K562 (cell line): ENCODE results near the gene GATM. TPM values are rescaled to one million over a fixed set of nuclear protein-coding genes. Genes with fewer than 3 reads are reported as not detected.

Experiments
- CBX1 ChIP-seq: sonication (generic); IDR thresholded peaks from 2 replicates; pipeline ENCODE4 v1.6.1; 2016; ENCODE audit warnings: antibody characterized with exemption, low read depth, mild to moderate bottlenecking
- CEBPG ChIP-seq, 3 experiments: fragments of 200-800 bp in 1 of 3; sonication (Bioruptor generic) in 1 of 3; sonication (generic) in 1 of 3; formaldehyde crosslinking in 1 of 3; IDR thresholded peaks in 2 of 3; conservative IDR thresholded peaks in 1 of 3; 2 replicates each; pipeline versions ENCODE4 v1.6.1 to v1.8.0; 2016 to 2022; ENCODE audit warnings: missing compliant biosample characterization in 2 of 3, missing genetic modification characterization in 2 of 3, mild to moderate bottlenecking in 1 of 3, missing genetic modification reagents in 1 of 3
- ELF2 ChIP-seq: fragments of 250-450 bp; sonication (Bioruptor Pico); IDR thresholded peaks from 2 replicates; pipeline ENCODE4 v1.5.0; 2021; ENCODE audit warnings: mild to moderate bottlenecking
- EP300 ChIP-seq: IDR thresholded peaks from 2 replicates; pipeline ENCODE4 v1.6.1; 2012; ENCODE audit warnings: low read length, improper control_type of control experiment
- L3MBTL2 ChIP-seq: fragments of 450-650 bp; IDR thresholded peaks from 2 replicates; pipeline ENCODE4 v1.6.1; 2016; ENCODE audit warnings: mild to moderate bottlenecking, moderate library complexity
- LCOR ChIP-seq: sonication (generic); formaldehyde crosslinking; IDR thresholded peaks from 2 replicates; pipeline ENCODE4 v1.8.0; 2022; ENCODE audit warnings: mild to moderate bottlenecking, missing genetic modification reagents
- PHTF2 ChIP-seq: fragments of 250-450 bp; sonication (Bioruptor Pico); IDR thresholded peaks from 2 replicates; pipeline ENCODE4 v1.5.0; 2021; ENCODE audit warnings: mild to moderate bottlenecking
- POLR2H ChIP-seq: IDR thresholded peaks from 2 replicates; pipeline ENCODE4 v1.6.1; 2016; ENCODE audit warnings: missing genetic modification characterization, low read depth, mild to moderate bottlenecking, control low read depth, missing compliant biosample characterization, moderate library complexity
- SUPT5H ChIP-seq: fragments of 450-650 bp; IDR thresholded peaks from 2 replicates; pipeline ENCODE4 v1.6.1; 2016
- TAF7 ChIP-seq: fragments of 450-650 bp; IDR thresholded peaks from 2 replicates; pipeline ENCODE4 v1.6.1; 2016; ENCODE audit warnings: missing genetic modification characterization, missing compliant biosample characterization
- polyA plus RNA-seq, 8 experiments: library from polyadenylated mRNA; depleted of rRNA in 4 of 8; stranded (reverse) in 5 of 8; unstranded in 3 of 8; fragments of >200 nt; fragmentation: Nextera tagmentation in 2 of 8; fragmentation: Illumina TruSeq in 1 of 8; extraction: Ambion mirVana in 2 of 8; extraction: Trizol in 1 of 8; gene quantifications; 2 replicates each; pipeline versions ENCODE4 v1.2.1 to v1.2.3, GENCODE V29; 2011 to 2014; ENCODE audit warnings: inconsistent platforms in 1 of 8, missing spikeins in 1 of 8
- total RNA-seq, 7 experiments: library from RNA; depleted of rRNA in 6 of 7; stranded (reverse); fragments of >200 nt in 6 of 7; fragmentation: Illumina TruSeq in 2 of 7; extraction: Trizol in 2 of 7; gene quantifications; 2 replicates each; pipeline versions ENCODE4 v1.2.1 to v1.2.3, GENCODE V29; 2011 to 2021; ENCODE audit warnings: low replicate concordance in 1 of 7
- TF ChIP-seq, protein P1 (sequence below), 2 experiments: fragments of 450-650 bp; IDR thresholded peaks; 2 replicates each; pipeline ENCODE4 v1.6.1; 2018; ENCODE audit warnings: mild to moderate bottlenecking in 2 of 2, low read depth in 1 of 2; ENCODE audit not compliant: partially characterized antibody in 2 of 2
- TF ChIP-seq, protein P2 (sequence below): fragments of 250-450 bp; sonication (Bioruptor Pico); IDR thresholded peaks from 2 replicates; pipeline ENCODE4 v1.5.0; 2022; ENCODE audit warnings: mild to moderate bottlenecking
- TF ChIP-seq, protein P3 (sequence below): fragments of 250-450 bp; sonication (Bioruptor Pico); IDR thresholded peaks from 2 replicates; pipeline ENCODE4 v1.4.0; 2020; ENCODE audit warnings: mild to moderate bottlenecking, moderate library complexity

Gene GATM
- total and polyA plus RNA-seq, 9 of the 15 experiments (the other 6 are each of a cell fraction or from before 2014, with no cell fraction given): 0.11 to 1.1 (median 0.65) TPM

DNA sequence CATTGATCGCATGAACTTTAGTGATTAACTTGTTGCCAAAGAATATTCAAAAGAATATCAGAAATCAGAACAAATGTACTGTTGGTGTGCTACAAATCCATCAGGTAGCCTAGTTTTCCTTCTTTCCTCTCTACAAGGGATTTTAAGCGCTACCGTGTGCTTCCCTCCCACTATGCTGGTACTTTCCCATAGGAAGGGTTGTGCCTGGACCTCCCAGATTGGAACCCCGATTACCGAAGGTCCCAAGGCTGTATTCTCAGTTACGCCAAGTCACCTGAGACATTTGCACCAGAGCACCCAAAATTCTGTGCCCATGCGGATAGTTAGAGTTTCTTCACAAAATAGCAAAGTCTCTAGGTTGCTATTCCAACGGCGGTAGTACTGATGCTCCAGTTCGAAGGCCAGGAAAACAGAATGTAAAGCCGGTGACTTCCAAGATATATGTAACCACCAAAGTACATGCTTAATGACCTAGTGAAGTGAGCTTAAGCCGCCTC, 23.4 kb upstream of the GATM start (continued):
- TF ChIP-seq, protein P1, sequence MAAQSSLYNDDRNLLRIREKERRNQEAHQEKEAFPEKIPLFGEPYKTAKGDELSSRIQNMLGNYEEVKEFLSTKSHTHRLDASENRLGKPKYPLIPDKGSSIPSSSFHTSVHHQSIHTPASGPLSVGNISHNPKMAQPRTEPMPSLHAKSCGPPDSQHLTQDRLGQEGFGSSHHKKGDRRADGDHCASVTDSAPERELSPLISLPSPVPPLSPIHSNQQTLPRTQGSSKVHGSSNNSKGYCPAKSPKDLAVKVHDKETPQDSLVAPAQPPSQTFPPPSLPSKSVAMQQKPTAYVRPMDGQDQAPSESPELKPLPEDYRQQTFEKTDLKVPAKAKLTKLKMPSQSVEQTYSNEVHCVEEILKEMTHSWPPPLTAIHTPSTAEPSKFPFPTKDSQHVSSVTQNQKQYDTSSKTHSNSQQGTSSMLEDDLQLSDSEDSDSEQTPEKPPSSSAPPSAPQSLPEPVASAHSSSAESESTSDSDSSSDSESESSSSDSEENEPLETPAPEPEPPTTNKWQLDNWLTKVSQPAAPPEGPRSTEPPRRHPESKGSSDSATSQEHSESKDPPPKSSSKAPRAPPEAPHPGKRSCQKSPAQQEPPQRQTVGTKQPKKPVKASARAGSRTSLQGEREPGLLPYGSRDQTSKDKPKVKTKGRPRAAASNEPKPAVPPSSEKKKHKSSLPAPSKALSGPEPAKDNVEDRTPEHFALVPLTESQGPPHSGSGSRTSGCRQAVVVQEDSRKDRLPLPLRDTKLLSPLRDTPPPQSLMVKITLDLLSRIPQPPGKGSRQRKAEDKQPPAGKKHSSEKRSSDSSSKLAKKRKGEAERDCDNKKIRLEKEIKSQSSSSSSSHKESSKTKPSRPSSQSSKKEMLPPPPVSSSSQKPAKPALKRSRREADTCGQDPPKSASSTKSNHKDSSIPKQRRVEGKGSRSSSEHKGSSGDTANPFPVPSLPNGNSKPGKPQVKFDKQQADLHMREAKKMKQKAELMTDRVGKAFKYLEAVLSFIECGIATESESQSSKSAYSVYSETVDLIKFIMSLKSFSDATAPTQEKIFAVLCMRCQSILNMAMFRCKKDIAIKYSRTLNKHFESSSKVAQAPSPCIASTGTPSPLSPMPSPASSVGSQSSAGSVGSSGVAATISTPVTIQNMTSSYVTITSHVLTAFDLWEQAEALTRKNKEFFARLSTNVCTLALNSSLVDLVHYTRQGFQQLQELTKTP (IDR thresholded peaks at IDR 0.05; ENCODE audit: low read depth in 1 of 2, partially characterized antibody in 2 of 2): no peak
- TF ChIP-seq L3MBTL2: no peak; the same call in 1 of the 2 replicates
- TF ChIP-seq POLR2H: peak; percentile 83
- peak; percentile 90; the same call in 1 of the 2 replicates for TF ChIP-seq LCOR (CRISPR knock-in tag)
- 0 out of 2 replicates have a peak, but pooled peaks have one; percentile 19 for TF ChIP-seq ELF2 (CRISPR knock-in tag)
- TF ChIP-seq, protein P2, sequence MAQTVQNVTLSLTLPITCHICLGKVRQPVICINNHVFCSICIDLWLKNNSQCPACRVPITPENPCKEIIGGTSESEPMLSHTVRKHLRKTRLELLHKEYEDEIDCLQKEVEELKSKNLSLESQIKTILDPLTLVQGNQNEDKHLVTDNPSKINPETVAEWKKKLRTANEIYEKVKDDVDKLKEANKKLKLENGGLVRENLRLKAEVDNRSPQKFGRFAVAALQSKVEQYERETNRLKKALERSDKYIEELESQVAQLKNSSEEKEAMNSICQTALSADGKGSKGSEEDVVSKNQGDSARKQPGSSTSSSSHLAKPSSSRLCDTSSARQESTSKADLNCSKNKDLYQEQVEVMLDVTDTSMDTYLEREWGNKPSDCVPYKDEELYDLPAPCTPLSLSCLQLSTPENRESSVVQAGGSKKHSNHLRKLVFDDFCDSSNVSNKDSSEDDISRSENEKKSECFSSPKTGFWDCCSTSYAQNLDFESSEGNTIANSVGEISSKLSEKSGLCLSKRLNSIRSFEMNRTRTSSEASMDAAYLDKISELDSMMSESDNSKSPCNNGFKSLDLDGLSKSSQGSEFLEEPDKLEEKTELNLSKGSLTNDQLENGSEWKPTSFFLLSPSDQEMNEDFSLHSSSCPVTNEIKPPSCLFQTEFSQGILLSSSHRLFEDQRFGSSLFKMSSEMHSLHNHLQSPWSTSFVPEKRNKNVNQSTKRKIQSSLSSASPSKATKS (CRISPR knock-in tag): no peak
- 0 out of 2 replicates have a peak, but pooled peaks have one; percentile 42 for TF ChIP-seq PHTF2 (CRISPR knock-in tag)
- peak; percentile 90 for TF ChIP-seq SUPT5H
- TF ChIP-seq EP300: no peak
- no peak for TF ChIP-seq CBX1
- TF ChIP-seq TAF7 (tag): 0 out of 2 replicates have a peak, but pooled peaks have one; percentile 17
- TF ChIP-seq, protein P3, sequence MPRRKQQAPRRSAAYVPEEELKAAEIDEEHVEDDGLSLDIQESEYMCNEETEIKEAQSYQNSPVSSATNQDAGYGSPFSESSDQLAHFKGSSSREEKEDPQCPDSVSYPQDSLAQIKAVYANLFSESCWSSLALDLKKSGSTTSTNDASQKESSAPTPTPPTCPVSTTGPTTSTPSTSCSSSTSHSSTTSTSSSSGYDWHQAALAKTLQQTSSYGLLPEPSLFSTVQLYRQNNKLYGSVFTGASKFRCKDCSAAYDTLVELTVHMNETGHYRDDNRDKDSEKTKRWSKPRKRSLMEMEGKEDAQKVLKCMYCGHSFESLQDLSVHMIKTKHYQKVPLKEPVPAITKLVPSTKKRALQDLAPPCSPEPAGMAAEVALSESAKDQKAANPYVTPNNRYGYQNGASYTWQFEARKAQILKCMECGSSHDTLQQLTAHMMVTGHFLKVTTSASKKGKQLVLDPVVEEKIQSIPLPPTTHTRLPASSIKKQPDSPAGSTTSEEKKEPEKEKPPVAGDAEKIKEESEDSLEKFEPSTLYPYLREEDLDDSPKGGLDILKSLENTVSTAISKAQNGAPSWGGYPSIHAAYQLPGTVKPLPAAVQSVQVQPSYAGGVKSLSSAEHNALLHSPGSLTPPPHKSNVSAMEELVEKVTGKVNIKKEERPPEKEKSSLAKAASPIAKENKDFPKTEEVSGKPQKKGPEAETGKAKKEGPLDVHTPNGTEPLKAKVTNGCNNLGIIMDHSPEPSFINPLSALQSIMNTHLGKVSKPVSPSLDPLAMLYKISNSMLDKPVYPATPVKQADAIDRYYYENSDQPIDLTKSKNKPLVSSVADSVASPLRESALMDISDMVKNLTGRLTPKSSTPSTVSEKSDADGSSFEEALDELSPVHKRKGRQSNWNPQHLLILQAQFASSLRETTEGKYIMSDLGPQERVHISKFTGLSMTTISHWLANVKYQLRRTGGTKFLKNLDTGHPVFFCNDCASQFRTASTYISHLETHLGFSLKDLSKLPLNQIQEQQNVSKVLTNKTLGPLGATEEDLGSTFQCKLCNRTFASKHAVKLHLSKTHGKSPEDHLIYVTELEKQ (CRISPR knock-in tag): no peak
- TF ChIP-seq CEBPG (CRISPR knock-in tag; IDR thresholded peaks at IDR 0.05): no peak
- TF ChIP-seq CEBPG (tag; conservative IDR thresholded peaks at IDR 0.05 in 1 of 2, IDR thresholded peaks at IDR 0.05 in 1 of 2): no peak
